NCI-H446 (cell line): ENCODE results near the gene COL9A3.
A peak's percentile ranks its signal among the peaks of the same experiment; 100 is the strongest.

Experiments
- DNase-seq, 2 experiments: peaks; one replicate each; lab custom pipeline; 2025; lab: John Stamatoyannopoulos, UW

Gene COL9A3

DNA sequence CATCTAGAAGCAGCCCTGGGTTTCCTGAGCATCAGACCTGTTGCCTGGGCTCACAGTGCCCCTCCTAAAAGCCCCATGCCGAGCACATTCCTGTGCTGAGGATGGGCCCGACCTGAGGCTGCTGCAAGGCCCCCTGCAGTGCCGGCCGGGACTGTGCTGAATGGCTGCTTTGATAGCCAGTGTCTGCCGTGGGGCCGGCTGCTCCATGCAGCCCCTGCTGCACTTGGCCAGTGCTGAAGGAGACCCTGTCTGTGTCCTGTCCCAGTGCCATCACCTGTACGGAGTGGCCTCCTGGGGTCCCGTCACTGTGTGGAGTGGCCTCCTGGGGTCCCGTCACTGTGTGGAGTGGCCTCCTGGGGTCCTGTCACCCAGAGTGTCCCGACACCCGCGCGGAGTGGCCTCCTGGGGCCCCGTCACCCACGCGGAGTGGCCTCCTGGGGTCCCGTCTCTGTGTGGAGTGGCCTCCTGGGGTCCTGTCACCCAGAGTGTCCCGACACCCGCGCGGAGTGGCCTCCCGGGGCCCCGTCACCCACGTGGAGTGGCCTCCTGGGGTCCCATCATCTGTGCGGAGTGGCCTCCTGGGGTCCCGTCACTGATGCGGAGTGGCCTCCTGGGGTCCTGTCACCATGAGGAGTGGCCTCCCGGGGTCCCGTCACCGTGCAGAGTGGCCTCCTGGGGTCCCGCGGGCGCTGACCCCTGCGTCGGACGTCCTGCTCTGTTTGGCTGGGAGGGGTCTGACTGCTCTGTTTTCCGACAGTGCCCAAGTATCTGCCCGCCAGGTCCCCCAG is 7.0 kb downstream of the COL9A3 start:
- no peak for DNase-seq

- DNase-seq, result peak; percentile 14 to 58
Observed at GRCh38 chr20:62824476-62825332, 7.9 kb downstream of the COL9A3 start.

GRCh38 chr20:62825333-62825985 is 8.6 kb downstream of the COL9A3 start:
- DNase-seq, result no peak

DNA sequence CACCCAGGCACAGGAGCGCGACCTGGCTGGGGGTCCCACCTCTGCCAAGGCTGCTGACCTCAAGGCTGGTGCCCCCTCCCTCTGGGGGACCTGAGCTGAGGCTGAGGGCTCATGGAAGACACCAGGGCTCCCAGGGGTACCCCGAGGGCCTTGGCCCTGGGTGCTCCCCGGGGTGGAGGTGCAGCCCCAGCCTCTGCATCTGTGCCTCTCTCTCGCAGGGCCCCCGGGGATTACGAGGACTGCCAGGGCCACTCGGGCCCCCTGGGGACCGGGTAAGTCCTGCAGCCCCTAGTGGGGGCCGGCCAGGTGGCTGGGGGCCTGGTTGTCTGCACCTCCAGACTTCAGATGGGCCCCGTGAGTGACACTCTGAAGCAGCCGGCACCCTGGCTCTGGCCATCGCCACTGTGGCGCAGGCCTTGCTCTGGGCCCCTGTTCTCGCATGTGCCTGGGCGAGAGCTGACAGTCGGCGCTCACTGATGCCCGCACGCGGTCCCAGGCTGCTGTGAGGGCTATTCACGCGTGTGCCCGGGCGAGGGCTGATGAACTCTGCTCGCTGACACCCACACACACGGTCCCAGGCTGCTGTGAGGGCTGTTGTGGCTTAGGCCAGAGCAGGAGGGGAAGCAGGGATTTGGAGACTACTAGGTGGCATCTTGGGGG is 9.3 kb downstream of the COL9A3 start:
- DNase-seq, result no peak

GRCh38 chr20:62826646-62827310 is 9.9 kb downstream of the COL9A3 start:
- no peak for DNase-seq

DNA sequence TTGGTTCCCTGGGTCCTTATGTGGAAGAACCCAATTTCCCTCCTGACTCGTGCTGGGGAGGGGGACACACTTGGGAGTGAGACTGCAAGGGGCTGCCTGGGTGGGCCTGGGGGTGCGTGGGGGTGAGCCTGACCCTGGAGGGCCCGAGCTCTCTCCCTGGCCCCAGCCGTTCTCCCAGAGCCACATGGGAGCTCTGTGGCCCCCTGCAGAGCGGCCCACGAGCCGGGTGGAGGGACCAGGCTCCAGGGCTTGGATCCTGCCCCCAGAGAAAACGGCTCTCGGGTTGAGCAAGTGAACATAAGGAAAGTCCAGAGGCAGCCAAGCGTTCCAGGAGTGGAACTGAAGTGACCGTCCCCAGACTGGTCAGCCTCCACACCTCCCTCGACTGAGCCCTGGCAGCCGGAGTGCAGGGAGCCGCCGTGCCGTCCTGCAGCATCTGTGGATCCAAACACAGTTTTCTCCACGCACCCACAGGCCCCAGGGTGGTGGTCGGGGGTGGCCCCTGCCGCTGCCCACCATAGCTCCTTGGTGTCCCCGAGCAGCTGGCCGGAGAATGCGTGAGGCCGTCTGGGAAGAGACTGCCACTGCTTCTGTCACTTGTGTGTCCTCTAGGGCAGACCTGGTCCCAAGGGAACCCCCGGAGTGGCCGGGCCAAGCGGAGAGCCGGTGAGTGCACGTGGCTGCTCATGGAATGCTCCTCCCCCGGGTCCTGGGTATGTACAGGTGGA is 10.6 kb downstream of the COL9A3 start:
- DNase-seq, result no peak

- no peak for DNase-seq
Observed at GRCh38 chr20:62828051-62828450, 11.2 kb downstream of the COL9A3 start.

- no peak for DNase-seq
Observed at GRCh38 chr20:62828511-62829230, 11.8 kb downstream of the COL9A3 start.

DNA sequence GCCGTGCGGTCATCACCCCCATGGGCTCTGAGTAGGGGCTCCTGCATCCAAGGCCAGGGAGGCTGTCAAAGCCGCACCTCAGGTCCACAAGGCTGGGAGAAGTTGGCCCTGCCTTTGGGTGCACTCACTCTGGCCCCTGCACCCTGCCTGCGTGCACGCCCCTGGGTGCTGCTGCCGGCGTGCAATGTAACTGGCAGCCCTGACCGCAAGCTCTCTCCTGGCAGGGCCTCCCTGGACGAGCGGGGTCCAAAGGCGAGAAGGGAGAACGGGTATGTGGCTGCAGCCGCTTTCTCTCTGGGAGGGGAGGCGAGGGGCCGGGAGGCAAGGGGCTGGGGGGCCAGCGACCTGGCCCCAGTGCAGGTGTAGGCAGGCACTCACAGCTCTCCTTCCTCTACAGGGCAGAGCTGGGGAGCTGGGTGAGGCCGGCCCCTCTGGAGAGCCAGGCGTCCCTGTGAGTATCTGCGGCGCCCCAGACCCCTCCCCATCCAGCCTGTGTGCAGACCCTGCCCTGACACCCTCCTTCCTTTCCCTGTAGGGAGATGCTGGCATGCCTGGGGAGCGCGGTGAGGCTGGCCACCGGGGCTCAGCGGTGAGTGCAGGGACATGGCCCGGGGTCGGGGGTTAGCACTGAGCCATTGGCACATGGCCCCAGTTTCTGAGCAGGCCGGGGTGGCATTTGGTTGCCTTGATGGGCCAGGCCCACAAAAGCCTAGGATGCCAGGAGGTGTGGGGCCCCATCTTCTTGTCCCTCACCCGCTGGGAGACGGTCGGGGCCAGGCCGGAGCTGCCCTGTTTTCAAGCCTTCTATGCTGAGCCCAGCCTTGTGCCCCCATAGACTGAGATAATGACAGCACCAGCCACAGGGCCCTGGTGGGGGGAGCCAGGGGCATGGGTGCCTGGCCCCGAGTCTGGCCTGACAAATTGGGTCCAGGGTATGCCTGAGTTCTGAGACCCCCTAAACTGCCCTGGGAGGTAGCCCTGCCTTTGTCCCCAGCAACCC is 12.7 kb downstream of the COL9A3 start:
- DNase-seq, result no peak

DNA sequence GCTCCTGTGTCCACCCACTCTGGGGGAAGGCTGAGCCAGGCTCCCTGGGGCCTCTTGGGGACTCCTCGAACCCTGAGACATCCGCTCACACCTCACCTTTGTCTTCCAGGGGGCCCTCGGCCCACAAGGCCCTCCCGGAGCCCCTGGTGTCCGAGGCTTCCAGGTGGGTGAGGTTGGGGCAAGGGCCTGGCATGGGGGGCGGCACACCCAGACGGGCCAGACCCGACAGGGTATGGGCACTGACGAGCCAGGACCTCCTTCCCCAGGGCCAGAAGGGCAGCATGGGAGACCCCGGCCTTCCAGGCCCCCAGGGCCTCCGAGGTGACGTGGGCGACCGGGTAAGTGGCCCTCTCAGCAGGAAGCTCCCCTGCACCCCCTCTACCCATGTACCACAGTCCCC is 13.4 kb downstream of the COL9A3 start:
- no peak for DNase-seq

DNA sequence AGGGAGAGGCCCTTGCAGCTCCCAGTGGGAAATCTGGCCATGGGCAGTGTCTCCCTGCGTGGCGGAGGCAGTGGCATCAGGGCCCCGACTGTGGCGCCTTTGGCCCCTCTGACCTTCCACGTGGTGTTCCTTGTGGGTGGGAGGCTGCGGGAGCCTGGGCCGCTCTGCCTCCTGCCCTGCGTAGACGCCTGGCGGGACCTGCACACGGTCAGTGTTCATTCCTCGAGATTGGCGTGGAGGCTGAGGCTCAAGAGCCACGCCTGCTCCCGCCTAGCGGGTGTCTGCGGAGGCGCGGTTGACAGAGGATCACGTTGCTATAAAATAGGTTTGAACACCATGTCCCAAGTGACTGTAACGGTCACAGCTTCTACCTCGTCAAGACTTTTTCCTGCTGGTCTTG is 14.0 kb downstream of the COL9A3 start:
- DNase-seq, result no peak

DNA sequence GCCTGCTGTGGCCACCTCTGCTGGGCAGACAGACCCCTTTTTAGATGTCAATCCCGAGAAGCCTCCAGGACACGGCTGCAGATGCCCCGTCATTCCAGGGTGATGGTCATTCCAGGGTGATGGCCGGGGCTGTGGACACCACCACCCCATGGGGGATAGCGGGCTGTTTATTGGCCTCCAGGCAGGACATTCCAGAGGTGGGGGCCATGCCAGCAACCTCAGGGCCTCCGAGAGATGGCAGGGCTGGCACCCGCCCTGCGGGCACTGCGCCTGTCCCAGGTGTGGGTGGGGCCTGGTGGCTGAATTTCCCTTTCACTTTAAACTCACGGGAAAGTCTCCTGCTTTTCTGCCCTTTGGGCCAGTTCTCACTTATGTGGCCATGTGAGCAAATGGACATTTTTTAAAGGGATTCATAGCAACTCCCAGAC is 14.5 kb downstream of the COL9A3 start:
- no peak for DNase-seq

DNA sequence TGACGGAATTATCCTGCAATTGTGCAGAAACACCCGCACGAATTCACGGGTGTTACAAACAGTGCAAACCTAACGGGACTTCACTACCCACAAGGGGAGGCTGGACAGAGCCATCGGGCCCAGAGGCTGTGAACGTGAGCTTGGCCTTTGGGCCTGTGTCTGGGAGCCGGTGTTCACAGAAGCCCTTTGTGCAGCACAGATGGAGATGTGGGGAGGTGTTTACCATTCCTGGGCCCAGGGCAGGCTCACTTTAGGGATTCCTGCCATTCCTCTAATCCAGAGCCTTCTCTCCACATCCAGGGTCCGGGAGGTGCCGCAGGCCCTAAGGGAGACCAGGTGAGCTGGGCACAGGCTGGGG is 15.0 kb downstream of the COL9A3 start:
- DNase-seq, result no peak

DNA sequence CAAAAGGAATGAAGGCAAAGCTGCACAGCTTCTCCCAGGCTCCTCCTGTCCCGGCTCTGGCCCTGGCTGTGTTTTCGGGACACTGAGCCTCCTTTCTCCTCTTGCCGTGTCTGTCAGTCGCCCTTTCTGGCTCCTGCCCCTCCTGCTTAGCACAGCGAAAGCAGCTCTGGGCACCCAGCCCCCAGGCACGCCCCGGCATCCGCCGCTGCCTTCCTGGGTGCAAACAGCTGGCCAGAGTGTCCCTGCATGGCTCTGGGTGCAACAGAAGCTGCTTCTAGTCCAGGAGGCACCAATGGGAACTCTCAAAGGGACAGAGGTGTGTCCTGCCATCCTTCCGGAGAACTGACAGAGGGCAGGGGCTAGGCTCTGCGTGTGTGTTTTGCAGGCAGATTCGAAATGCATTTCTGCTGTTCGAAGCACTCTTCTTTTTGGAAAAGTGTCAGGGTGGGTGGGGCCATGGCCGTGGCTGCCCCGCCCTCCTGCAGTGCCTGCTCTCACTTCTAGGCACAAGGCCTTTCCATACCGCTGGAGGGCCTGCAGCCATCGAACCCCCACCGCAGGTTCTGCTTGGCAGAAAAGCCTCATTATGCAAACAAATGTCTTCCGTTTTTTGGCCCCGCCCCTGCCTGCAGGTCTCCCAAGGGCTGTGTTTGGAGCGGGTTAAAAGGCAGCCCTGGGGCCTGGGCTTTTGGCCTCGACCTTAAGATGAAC is 15.5 kb downstream of the COL9A3 start:
- no peak for DNase-seq

DNA sequence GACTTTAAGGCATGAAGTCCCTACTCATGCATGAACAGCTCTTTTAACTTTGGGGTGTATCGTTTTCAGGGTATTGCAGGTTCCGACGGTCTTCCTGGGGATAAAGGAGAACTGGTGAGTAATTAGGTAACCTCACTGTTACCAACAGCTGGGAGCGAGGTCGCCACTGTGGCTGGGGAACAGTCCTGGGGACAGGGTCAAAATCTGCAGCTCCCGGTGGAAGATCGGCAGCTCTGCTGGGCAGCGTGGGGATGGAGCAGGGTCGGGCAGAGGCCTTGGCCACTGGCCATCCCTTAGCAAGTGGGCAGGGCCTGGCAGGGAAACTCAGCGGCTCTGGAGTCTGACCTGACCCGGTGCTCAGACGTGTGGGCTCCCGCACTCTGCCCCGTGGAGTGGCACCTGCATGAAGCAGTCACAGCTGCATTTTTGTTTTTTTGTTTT is 16.1 kb downstream of the COL9A3 start:
- DNase-seq, result no peak

DNA sequence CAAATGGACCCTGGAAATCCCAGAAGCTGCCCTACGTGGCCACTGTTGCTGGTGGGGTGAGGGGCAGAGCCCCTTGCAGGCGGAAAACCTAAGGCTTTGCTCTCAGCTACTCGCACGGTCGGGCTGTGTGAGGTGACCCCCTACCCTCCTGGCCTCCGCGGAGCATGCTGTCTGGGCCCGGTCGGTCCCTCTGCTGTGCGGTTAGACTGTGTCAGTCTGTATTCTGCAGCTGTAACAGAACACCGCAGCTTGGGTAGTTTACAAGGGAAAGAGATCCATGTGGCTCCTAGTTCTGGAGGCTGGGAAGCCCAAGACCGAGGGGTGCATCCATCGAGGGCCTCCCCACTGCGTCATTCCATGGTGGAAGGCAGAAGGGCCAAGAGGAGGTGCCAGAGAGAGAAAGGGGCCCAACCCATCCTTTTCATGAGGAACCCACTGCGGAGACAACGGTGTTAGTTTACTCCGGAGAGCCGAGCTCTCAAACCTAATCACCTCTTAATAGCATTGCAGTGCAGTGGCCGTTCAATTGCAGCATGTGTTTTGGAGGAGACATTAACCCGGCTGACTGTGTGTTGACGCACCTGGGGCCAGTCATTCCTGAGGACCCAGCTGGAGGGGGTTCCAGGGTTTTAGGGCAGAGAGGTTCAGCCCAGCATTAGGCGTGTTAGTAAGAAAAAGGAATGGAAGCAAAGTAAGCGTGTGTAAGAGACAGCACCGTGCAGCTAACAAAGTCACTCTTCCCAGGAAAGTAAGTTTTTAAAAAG is 18.3 kb downstream of the COL9A3 start:
- DNase-seq, result no peak
